Peyer's patch (tissue), 4 donors: ENCODE data around the gene ROBO1.

Experiments used
- POLR2A ChIP-seq, 2 donors: fragments of 450-650 bp; IDR thresholded peaks; one replicate each; pipeline ENCODE4 v1.5.1; 2017; ENCODE audit warnings: antibody characterized with exemption in 2 of 2, mild to moderate bottlenecking in 2 of 2, moderate library complexity in 2 of 2
- TF ChIP-seq, protein P1 (sequence below), 6 experiments: fragments of 450-650 bp in 4 of 6; fragments of 200-600 bp in 2 of 6; sonication (generic) in 1 of 6; IDR thresholded peaks; one replicate each; pipeline ENCODE4 v1.5.1; 2017 to 2019; ENCODE audit warnings: antibody characterized with exemption in 6 of 6, mild to moderate bottlenecking in 3 of 6, moderate library complexity in 1 of 6

- TF ChIP-seq, protein P1, sequence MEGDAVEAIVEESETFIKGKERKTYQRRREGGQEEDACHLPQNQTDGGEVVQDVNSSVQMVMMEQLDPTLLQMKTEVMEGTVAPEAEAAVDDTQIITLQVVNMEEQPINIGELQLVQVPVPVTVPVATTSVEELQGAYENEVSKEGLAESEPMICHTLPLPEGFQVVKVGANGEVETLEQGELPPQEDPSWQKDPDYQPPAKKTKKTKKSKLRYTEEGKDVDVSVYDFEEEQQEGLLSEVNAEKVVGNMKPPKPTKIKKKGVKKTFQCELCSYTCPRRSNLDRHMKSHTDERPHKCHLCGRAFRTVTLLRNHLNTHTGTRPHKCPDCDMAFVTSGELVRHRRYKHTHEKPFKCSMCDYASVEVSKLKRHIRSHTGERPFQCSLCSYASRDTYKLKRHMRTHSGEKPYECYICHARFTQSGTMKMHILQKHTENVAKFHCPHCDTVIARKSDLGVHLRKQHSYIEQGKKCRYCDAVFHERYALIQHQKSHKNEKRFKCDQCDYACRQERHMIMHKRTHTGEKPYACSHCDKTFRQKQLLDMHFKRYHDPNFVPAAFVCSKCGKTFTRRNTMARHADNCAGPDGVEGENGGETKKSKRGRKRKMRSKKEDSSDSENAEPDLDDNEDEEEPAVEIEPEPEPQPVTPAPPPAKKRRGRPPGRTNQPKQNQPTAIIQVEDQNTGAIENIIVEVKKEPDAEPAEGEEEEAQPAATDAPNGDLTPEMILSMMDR (IDR thresholded peaks at IDR 0.05), result no peak
- TF ChIP-seq POLR2A (IDR thresholded peaks at IDR 0.05), result no peak
These were observed 772.7 kb downstream of the ROBO1 start for GRCh38 chr3:78995087-78995486.
